ENCODE data around the gene MVB12B.

MVB12B gene

DNA sequence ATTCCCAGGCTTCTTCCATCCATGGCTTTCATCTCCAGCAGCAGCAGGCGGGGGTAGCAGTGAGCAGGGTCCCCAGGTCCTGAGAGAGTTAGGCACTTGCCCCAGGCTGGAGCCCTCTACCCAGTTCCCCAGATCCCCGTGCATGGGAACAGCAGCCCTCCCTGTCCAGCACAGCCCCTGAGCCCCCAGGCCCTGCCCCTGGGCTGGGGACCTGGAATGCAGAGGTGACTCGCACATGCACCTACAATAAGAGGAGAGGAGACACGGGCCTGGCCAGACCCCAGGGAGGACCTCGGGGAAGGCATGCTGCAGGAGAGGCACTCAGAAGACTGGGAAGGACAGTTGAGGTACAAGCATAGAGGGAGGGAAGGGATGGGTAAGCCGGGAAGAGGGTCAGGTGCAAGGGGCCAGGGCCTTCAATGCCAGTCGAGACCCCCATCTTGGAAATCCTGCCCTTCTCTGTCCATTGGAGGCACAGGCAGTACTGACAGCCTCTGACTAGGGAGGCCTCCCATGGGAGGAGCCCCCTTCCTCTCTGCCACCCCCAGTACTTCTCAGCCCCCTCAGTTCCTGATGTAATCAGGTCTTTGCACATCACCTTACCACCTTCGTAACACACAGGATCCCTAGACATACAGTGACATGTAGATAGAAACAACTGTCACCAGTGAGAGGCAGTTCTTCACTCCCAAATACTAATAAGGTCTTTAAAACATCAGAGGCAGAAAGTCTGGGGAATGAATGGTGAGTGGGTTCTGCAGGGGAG is 151.8 kb downstream of the MVB12B start:
- DNase-seq, result no peak

DNA sequence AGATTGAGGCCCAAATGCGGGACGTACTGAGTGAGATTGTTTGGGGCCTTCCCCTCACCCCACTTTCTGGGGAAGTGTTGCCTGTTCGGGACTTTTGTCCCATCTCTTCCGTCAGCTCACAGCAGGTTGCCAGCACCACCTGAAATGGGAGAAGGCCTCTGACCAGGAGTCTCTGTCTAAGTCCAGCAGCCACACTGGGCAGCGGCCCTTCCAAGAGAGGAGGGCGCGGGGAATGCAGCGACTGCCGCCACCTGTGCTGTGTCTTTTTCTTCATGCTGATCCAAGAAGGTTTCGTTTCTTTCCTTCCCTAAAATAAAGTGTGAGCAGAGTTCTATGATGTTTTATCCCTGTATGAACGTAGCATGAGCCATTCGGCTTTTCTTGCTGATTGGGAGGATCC is 152.9 kb downstream of the MVB12B start:
- no peak for DNase-seq

DNA sequence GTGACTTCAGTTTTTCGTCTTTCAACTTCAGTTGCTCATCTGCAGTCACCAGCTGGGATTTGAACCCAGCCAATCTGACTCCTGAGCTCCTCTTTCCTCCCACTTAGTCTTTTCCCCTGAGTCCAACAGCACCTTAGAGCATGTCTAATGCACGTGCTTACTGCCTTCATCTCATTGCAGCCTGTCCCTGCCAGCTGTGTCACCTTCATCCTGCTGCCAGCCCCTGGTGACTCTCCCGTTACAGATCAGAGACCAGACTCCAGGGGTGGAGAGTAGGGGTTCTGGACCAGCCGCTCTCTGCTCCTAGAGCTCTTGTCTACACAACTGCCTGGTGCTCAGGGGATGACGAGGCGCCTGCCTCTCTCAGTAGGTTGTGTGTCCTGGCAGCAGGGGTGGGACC is 154.2 kb downstream of the MVB12B start:
- no peak for DNase-seq

DNA sequence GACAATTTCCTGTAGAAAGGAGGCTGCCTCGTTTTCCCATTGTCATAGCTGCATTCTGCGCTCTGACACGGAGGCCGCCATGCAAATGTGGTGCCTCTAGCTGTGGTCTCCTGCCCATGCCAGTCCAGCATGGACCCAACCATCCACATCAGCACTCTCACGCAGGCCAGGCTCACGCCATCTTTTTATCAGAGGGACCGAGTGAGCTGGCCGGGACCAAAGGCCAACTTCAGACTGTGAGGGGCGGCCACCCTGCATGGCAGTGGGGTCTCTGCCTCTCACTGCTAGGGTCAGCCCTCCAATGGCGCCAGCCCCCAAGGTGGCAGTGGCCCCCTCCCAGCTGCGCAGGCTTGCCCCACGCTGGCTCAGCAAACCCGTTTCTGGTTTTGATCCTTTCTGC is 155.2 kb downstream of the MVB12B start:
- DNase-seq, result no peak

DNA sequence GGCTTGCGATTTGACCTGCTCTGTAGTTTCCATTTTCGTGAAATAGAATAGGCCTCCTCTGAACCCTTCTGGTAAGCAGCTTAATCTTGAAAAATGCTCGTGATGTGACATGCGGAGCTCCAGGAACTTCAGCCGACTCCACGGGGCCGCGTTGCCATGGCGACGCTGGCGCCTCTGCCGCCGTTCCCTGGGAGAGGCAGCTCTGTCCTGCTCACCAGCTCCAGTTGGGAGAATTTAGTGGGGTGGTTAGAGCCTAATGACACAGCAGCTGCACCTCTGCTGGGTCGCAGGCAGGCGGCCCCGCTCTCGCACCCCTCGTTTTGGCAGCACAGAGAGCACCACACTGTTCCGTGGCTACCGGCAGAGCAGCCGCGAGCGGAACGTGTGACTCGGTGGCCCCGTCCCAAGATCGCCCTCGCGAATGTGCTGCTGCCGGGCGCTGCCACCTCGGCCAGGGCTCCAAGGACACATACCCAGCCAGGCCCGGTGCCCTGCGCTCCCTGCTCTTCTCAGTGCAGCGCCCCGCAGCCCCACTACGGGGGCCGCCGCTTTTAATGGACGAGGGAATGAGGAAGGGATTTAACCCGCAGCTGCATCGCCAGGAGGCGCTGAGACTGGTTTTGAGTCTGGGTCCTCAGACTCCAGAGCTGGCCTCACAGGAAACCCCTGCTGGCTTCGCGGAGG is 155.9 kb downstream of the MVB12B start:
- peak; percentile 73 for DNase-seq

DNA sequence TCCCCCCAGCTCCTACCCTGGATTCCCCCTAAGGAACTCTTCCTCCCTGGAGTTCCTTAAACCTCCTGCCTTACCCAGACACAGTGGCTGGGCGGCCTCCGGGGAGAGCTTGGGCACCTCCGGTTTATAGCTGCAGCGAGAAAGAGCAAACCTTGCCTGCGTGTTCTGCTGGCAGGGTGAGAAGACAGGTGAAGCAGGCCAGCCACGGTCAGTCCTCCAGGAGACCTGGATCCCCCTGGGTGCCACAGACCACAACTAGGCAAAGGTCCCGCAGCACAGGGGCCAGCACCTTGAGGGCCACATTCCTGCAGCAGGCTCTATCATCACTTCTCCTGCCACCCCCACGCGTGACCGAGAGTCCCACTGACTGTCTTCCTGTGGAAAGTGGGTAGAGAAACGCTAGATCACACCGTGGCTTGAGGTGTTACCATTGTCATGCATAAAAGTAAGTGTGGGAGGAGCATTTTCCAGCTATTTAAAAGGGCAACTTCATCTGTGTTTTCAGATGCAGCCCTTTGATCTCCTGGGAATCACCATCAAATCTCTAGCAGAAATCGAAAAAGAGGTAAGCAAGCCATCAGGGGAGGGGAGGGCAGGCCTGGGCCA is 156.9 kb downstream of the MVB12B start:
- no peak for DNase-seq

DNA sequence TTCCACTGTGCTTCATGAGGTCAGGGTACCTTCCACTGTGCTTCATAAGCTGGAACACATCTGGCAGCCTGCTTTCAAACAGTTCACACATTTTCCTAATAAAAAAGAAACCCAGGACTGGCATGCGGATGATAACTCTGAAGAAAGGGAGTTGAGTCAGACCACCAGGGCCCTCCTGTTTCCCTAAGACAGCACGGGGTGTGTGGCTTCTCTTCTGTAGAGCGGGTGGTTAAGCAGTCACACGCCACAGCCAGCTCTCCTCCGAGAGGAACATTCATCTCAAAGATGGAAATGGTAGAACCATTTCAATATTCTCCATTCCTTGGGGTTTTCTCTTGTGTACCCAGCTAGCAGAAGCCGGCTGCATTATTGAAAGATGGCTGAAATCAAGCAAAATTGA is 159.0 kb downstream of the MVB12B start:
- no peak for DNase-seq

DNA sequence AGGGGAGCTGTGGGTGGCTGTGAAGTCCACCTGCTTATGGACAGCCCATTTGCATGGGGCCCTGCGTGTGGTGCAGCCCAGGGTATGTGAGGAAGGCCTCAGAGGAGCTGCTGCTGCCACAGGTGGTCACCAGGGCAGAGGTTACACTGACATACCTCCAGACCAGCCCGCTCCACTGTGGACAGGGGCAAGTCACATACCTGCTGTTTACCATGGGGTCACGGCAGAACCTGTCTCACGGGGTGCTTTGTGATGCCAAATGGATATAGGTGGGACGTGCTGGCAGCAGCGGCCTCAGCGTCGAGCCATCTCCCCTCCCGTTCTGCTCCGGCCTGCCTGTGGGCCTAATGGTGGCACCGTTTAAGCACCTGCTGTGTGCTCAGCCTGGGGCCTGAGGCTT is 159.6 kb downstream of the MVB12B start:
- no peak for DNase-seq

DNA sequence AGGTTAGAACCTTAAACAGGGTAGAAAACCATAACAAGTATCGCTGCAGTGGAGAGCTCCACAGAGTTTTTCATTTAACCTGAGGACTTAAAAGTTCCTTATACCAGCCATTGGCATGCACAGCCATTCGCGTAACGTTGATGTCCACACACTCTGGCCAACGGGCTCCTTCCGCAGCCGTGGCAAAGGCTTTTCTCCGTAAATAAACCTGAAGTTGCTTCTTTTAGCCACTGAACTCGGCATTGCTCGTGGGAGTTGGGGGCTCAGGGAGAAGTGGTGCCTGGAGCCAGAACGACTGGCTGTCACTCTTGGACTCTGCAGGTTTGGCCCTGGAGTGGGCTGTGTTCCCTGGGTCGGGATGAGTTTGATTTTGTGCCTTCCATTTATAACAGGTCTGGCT is 161.2 kb downstream of the MVB12B start:
- no peak for DNase-seq

DNA sequence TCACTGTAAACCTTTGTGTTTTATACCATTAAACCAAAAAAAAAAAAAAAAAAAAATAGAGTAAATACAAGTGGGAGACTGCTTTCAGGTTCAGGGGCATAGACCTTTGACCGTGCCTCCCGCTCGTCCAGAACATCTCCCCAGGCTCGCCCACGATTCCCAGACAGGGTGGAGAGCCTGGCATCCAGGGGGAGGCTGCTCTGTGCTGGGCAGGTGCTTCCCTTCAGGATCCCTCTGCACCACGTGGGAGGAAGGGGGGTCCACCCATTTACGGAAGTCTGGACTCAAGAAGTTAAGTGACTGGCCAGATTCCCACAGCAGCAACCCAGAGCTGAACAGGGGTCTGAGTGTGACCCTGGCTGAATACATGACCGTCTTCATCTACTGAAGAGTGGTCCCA is 161.7 kb downstream of the MVB12B start:
- DNase-seq, result no peak

DNA sequence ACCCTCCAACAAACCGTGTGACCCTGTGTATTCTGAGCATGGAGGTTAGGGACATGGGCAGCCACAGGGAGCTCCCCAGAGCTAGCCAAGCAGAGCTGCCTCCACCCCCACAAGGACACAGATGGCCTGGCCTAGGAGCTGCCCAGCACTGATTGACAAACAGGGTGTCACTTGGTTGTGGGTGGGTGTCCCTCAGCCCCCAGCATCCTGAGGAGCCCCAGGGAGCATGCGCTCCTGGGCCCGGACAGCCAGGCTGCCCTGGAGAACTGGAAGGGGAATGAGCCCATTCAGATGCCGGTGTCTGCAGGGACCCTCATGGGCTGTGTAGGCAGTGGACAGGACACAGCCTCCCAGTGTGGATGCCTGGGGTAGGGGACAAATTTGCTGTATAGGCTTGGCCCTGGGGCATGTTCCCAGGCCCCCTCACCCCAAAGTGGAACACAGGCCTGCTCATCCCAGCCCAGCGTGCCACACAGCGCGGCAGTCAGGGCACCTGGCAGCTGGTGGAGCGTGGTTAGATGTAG is 162.3 kb downstream of the MVB12B start:
- peak; percentile 19 for DNase-seq

DNA sequence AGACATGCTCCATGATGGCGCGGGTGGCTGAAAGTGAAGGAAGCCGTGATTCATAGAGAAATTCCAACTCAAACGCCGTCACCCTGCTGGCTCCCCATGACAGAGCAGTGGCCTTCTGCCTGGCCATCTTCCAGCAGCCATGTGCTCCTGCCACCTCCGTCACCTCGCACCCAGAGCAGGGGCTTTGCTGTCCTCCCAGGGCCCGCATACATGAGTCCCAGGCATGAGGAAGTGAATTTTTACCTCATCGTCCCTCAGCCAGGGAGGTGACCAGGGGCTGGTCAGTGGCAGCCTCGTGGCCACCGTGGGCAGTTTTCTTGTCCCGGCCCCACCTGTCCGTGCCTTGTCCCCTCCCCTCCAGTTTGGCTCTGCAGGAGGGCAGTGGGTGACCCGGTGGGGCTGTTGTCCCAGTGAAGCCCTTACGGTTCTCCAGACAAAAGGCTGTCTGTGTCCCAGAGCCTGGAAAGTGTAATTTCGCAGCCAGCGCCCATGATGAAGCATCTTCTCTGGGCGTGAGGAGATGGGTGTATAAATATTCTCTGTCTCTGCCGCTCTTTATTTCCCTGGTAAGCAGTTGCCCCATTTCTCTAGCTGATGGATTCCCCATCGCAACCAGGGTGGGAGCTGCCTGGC is 163.1 kb downstream of the MVB12B start:
- DNase-seq, result no peak

DNA sequence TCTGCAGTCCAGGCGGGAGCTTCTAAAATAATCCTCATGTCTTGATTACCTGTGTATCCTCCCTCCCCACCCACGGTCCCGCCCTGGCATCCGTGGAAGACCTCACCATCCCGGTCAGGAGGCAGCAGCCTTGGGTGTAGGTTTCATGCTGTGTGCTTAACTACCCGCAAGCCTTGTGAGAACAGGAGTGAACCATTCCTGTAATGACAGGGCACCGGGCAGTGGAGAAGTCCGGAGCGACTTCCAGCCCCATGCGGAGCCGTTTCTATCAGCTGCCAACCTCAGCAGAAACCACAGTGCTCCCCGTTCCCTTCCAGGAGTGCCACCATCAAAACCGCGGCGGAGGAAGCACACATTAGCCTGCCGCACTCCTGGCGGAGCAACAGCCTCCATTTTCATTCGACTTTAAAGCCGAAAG is 163.6 kb downstream of the MVB12B start:
- peak; percentile 30 for DNase-seq

DNA sequence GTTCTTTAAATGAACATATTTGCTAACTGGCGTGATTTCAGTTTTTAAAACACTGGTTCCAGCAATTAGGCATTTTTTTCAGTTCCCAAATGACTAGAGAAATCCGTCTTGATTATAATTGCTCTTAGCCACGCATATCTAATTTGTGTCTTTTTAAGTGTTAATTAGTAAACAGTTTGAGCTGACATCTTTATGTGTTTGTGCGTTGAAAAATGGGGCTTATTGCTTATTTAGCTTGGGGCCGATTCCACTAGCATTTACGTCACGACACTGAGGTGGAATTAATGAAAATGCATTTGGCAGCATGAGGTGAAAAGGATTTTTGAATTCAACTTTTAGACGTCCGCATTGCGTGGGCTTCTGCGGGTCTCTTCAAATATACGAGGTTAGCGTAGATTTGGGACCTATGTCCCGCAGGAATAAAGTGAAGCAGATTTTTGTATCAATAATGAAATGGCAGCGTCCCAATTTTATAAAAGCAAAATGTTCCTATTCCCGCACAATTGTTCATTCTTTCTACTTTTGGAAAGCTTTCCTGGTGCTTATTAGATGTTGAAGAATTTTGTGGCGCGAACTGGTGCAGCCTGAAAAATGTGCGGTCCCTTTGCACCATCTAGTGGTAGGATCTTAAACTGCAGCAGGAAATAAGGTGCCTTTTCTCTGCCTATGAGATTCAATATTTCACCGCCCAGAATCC is 164.4 kb downstream of the MVB12B start:
- peak; percentile 90 for DNase-seq

DNA sequence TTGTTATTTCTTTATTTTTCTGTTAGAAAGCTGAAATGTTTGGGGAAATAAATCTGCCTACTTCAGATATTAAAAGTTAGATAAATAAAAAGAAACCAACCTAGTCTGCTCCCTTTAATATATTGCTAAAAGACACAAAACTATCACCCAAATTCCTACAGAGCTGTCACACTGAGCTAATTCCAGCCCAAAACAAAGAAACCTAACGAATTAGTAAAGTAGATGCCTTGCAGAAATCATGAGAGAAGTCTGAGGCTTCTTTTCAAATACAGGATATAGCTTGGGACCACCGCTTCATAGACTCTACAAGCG is 164.9 kb downstream of the MVB12B start:
- DNase-seq, result no peak

DNA sequence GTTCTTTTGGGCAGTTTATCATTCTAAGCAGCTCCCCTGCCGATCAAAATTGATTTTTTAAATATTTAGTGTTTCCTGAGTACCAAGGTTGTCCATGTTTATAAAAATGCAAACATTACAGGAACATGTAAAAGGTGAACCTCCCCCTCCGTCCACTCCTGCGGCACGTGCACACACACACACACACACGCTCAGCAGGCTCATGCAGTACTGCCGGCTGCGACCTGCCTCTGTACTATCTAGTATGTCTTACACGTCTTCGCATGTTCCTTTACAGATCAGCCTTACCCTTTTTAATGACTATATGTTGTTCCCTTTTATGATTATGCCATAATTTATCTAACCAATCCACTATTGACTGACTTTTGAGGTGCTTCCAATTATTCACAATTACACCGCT is 165.3 kb downstream of the MVB12B start:
- no peak for DNase-seq

DNA sequence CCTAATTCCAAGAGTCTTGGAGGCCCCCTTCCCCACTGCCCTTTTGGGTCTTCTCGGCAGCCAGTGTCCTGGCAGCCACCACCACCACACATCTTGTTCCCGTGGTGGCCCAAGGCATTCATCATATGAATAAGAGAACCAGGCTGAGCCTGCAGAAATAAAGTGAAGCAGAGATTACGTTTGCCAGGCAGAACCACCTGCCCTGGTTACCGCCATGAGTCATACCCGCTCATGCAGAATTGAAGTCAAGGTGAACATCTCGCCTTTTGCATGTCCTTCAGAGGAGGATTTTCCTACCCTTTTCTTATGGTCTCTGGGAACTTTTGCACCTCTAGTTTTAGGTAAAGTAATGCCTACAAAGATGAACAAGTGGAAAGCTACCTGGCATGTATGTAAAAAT is 167.6 kb downstream of the MVB12B start:
- no peak for DNase-seq

DNA sequence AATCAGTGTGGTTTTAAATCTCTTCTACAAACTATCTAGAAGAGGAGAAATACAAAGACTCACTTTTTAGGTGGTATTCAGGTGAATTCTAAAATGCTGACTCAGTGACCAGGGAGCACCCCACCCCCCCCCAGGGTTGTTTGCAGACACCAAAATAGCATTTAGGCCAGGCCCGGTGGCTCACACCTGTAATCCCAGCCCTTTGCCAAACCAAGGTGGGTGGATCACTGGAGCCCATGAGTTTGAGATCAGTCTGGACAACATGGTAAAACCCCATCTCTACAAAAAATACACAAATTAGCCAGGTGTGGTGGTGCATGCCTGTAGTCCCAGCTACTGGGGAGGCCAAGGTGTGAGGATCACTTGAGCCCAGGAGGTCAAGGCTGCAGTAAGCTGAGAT is 168.1 kb downstream of the MVB12B start:
- no peak for DNase-seq

DNA sequence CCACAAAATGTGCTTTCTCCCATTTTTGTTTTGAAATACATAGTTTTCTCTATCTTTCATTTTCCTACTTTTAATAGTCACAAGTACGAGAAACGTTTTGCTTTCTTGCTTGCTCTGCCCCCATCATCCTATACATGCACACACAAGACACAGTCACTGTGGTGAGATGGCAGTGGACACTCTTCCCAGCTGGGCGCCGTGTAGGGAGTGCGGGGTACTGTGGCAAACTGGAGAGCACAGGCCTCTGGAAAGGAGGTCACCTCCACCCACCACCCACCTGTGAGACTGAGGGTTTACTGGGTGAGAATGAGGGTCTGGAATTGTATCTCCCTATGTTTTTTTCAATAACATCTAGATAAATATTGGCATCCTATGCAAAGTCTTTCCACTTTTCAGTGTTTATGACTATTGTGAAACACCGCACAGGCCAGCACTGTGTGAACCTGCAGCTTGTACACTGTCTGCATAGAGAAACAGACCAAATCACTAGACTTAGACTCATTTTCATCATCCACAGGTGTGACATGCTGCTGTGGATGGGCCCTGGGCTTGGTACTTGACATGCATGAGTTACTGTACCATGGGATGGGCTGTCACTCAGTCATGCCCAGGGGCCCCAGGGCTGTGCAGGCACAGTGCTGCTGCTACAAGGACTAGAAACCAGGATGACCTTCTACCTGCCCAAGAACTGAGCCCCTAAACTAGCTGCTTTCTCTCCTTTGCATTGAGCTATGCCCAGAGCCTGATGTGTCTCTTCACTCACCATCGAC is 169.0 kb downstream of the MVB12B start:
- no peak for DNase-seq

DNA sequence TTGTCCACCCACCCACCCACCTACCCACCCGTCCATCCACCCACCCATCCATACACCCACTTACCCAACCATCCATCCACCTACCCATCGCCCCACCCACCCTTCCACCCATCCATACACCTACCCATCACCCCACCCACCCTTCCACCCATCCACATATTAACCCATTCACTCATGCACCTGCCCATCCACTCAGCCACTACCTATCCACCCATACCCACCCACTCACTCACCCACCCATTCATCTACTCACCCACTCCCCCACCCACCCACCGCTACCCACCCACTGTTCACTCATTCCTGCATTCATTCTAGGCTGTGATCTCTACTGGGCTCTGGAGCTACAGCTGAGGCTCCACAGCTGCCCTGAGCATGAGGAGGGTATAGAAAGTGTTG is 169.6 kb downstream of the MVB12B start:
- no peak for DNase-seq

DNA sequence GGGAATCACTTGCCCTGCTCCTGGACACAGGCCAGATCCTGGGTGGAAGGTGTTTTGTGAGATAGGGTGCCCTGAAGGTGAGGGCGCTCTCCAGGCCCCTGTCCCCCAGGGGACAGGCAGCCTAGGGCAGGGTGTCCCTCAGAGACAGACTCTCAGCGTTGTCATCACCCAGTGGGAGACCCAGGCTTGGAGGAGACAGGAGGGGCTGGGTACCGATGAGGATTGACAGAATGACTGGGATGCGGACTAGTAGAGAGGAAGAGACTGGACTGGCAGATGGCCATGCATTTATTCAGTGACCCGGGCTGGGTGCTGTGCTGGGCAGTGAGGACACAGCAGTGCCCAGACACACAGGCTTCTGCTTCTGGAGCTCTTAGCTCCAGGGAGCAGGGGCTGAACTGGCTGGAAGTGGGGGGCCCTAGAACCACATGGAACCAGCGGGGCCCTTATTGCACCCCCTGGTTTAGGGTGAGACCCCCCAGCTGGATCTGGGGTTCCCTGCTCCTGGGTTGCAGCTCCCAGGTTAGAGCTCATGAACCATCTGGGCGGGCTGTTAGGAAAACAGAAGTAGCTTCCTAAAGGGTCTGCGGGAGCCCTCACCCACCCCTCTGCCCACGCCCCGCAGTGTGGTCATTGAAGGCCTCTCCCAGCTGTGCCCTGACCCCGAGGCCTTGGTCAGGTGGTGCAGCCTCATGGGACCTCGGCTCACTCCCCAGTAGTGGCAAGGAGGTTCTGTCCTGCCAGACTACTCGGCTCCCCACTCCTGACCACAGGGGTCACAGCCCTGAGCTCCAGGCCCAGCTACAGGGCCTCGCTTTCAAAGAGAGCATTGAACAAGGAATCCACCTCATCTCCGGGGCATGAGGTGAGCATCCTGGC is 170.4 kb downstream of the MVB12B start:
- DNase-seq, result peak; percentile 19
